ENCODE results near the gene ASB15.

- TF ChIP-seq POLR2A (IDR thresholded peaks at IDR 0.05; ENCODE audit: low read depth, low read length) (no peak), EZH2 (IDR thresholded peaks at IDR 0.05; ENCODE audit: borderline replicate concordance, low read depth, low read length, severe bottlenecking) (no peak), POLR2AphosphoS5 (IDR thresholded peaks at IDR 0.05; ENCODE audit: insufficient read depth, low read depth, low read length) (no peak), JUN (IDR thresholded peaks at IDR 0.05; ENCODE audit: borderline replicate concordance, insufficient read depth, insufficient read length, low read depth) (no peak)
- TF ChIP-seq, protein P1, sequence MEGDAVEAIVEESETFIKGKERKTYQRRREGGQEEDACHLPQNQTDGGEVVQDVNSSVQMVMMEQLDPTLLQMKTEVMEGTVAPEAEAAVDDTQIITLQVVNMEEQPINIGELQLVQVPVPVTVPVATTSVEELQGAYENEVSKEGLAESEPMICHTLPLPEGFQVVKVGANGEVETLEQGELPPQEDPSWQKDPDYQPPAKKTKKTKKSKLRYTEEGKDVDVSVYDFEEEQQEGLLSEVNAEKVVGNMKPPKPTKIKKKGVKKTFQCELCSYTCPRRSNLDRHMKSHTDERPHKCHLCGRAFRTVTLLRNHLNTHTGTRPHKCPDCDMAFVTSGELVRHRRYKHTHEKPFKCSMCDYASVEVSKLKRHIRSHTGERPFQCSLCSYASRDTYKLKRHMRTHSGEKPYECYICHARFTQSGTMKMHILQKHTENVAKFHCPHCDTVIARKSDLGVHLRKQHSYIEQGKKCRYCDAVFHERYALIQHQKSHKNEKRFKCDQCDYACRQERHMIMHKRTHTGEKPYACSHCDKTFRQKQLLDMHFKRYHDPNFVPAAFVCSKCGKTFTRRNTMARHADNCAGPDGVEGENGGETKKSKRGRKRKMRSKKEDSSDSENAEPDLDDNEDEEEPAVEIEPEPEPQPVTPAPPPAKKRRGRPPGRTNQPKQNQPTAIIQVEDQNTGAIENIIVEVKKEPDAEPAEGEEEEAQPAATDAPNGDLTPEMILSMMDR (IDR thresholded peaks at IDR 0.05; ENCODE audit: extremely low read depth in 1 of 2, insufficient read depth in 1 of 2, low read depth in 1 of 2, low read length in 2 of 2): no peak
- TF ChIP-seq, protein P2, sequence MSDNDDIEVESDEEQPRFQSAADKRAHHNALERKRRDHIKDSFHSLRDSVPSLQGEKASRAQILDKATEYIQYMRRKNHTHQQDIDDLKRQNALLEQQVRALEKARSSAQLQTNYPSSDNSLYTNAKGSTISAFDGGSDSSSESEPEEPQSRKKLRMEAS (IDR thresholded peaks at IDR 0.05; ENCODE audit: insufficient read depth, insufficient read length): no peak
These were observed 32.1 kb upstream of the ASB15 start for GRCh38 chr7:123569352-123570010.

Data from endothelial cell of umbilical vein (primary cell).